GM23338 (cell line): ENCODE data around the gene VSIG4. TPM values are rescaled to one million over a fixed set of nuclear protein-coding genes. Genes with fewer than 3 reads are reported as not detected.

Experiments
- ATAC-seq: fragments of 200-7000 bp; cut with Tn5 transposase; 3 replicates; pipeline ENCODE4 v1.9.1; 2020
- DNase-seq: peaks from one replicate; pipeline ENCODE4 v3.0.0-alpha.2; 2015; ENCODE audit warnings: low spot score
- H2AFZ ChIP-seq: fragments of 200-600 bp; sonication (generic); 2 replicates; pipeline ENCODE4 v1.8.0; 2016; ENCODE audit warnings: antibody characterized with exemption, mild to moderate bottlenecking, moderate library complexity
- H3F3A ChIP-seq: fragments of 200-600 bp; sonication (generic); replicated peaks from 2 replicates; pipeline ENCODE4 v1.8.0; 2017; ENCODE audit warnings: antibody characterized with exemption, mixed run types, low read depth
- H3K27ac ChIP-seq: fragments of 200-600 bp; sonication (generic); 2 replicates; pipeline ENCODE4 v1.6.1; 2016; ENCODE audit warnings: low read depth
- H3K27me3 ChIP-seq: fragments of 200-600 bp; sonication (generic); 2 replicates; pipeline ENCODE4 v1.8.0; 2016; ENCODE audit warnings: mild to moderate bottlenecking, mixed run types, moderate library complexity; ENCODE audit not compliant: insufficient read depth
- H3K36me3 ChIP-seq: fragments of 200-600 bp; sonication (generic); 2 replicates; pipeline ENCODE4 v1.8.0; 2016; ENCODE audit warnings: mild to moderate bottlenecking; ENCODE audit not compliant: insufficient read depth
- H3K4me1 ChIP-seq: fragments of 200-600 bp; sonication (generic); 2 replicates; pipeline ENCODE4 v1.8.0; 2016; ENCODE audit warnings: mild to moderate bottlenecking, moderate library complexity; ENCODE audit not compliant: insufficient read depth
- H3K4me2 ChIP-seq: fragments of 200-600 bp; sonication (generic); 2 replicates; pipeline ENCODE4 v1.7.1; 2017; ENCODE audit warnings: mixed run types
- H3K4me3 ChIP-seq: fragments of 200-600 bp; sonication (generic); 2 replicates; pipeline ENCODE4 v1.6.1; 2016; ENCODE audit warnings: mixed run types
- H3K79me2 ChIP-seq: fragments of 200-600 bp; sonication (generic); replicated peaks from 2 replicates; pipeline ENCODE4 v1.8.0; 2017; ENCODE audit warnings: mild to moderate bottlenecking; ENCODE audit not compliant: insufficient read depth
- H3K9me2 ChIP-seq: fragments of 200-600 bp; sonication (generic); 2 replicates; pipeline ENCODE4 v1.8.0; 2017; ENCODE audit not compliant: insufficient read depth
- H4K20me1 ChIP-seq: fragments of 200-600 bp; sonication (generic); replicated peaks from 2 replicates; pipeline ENCODE4 v1.8.0; 2017; ENCODE audit warnings: mild to moderate bottlenecking; ENCODE audit not compliant: insufficient read depth
- H3K27ac Mint-ChIP-seq: 2 replicates; pipeline ENCODE4 v1.8.0; 2020; ENCODE audit warnings: inconsistent platforms, mild to moderate bottlenecking, moderate library complexity, mixed read lengths
- H3K27me3 Mint-ChIP-seq: 3 replicates; pipeline ENCODE4 v1.8.0; 2022; ENCODE audit warnings: low read depth, mild to moderate bottlenecking, moderate library complexity, mixed read lengths, inconsistent platforms; ENCODE audit not compliant: insufficient read depth, poor library complexity
- H3K36me3 Mint-ChIP-seq: 3 replicates; pipeline ENCODE4 v1.8.0; 2021; ENCODE audit warnings: low read depth, mild to moderate bottlenecking, inconsistent platforms, moderate library complexity, mixed read lengths
- H3K4me1 Mint-ChIP-seq: 3 replicates; pipeline ENCODE4 v1.8.0; 2020; ENCODE audit warnings: mild to moderate bottlenecking, inconsistent platforms, mixed read lengths
- H3K4me3 Mint-ChIP-seq: 3 replicates; pipeline ENCODE4 v1.8.0; 2021; ENCODE audit warnings: moderate library complexity, mild to moderate bottlenecking, inconsistent platforms, mixed read lengths
- H3K9me3 Mint-ChIP-seq: 3 replicates; pipeline ENCODE4 v1.8.0; 2020; ENCODE audit warnings: moderate library complexity, mild to moderate bottlenecking, inconsistent platforms, mixed read lengths
- JUNB ChIP-seq: IDR thresholded peaks from one replicate; pipeline ENCODE4 v1.6.1; 2016; ENCODE audit warnings: antibody characterized with exemption; ENCODE audit not compliant: unreplicated experiment
- NANOG ChIP-seq: IDR thresholded peaks from 2 replicates; pipeline ENCODE4 v1.6.1; 2016; ENCODE audit warnings: antibody characterized with exemption, borderline replicate concordance
- POLR2AphosphoS5 ChIP-seq: IDR thresholded peaks from 2 replicates; pipeline ENCODE4 v1.6.1; 2016; ENCODE audit warnings: antibody characterized with exemption, low read depth
- ZNF331 ChIP-seq: fragments of 250-450 bp; sonication (Bioruptor Pico); IDR thresholded peaks from 2 replicates; pipeline ENCODE4 v1.5.0; 2020; ENCODE audit warnings: low read depth, mild to moderate bottlenecking, moderate library complexity
- polyA plus RNA-seq: library from polyadenylated mRNA; unstranded; fragments of >200 nt; fragmentation: Nextera tagmentation; extraction: Ambion mirVana; gene quantifications from 2 replicates; pipeline ENCODE4 v1.2.1, GENCODE V29; 2016
- total RNA-seq: library from RNA; depleted of rRNA; stranded (reverse); fragments of >200 nt; shearing (Covaris generic); gene quantifications from 2 replicates; pipeline ENCODE4 v1.2.3, GENCODE V29; 2014
- TF ChIP-seq, protein P1 (sequence below): fragments of 250-450 bp; sonication (Bioruptor Pico); IDR thresholded peaks from 2 replicates; pipeline ENCODE4 v1.5.0; 2020; ENCODE audit warnings: mild to moderate bottlenecking, moderate library complexity
- TF ChIP-seq, protein P2 (sequence below): IDR thresholded peaks from 2 replicates; pipeline ENCODE4 v1.6.1; 2016; ENCODE audit warnings: antibody characterized with exemption

The VSIG4 gene
- total and polyA plus RNA-seq, 2 experiments from 2014 or later: not detected

DNA sequence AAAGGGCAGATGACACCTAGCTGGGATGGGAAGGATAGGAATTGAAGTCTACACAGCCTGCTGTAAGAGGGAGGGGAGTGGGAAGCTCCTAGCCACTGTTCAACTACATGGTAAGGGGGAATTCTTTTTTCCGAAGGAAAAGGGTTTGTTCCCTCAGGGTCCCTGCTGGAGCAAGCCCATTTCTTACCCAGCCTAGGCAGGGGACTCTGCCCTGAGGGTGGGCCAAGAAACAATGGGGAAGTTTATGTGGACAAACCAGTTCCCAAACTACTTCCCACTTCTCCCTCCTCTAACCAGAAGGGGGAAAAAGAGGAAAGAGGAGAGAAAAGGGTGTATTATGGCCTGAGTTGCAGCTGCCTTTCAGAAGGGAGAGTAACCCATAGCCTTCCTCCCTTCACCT is 13.5 kb upstream of the VSIG4 start (continued):
- TF ChIP-seq, protein P1, sequence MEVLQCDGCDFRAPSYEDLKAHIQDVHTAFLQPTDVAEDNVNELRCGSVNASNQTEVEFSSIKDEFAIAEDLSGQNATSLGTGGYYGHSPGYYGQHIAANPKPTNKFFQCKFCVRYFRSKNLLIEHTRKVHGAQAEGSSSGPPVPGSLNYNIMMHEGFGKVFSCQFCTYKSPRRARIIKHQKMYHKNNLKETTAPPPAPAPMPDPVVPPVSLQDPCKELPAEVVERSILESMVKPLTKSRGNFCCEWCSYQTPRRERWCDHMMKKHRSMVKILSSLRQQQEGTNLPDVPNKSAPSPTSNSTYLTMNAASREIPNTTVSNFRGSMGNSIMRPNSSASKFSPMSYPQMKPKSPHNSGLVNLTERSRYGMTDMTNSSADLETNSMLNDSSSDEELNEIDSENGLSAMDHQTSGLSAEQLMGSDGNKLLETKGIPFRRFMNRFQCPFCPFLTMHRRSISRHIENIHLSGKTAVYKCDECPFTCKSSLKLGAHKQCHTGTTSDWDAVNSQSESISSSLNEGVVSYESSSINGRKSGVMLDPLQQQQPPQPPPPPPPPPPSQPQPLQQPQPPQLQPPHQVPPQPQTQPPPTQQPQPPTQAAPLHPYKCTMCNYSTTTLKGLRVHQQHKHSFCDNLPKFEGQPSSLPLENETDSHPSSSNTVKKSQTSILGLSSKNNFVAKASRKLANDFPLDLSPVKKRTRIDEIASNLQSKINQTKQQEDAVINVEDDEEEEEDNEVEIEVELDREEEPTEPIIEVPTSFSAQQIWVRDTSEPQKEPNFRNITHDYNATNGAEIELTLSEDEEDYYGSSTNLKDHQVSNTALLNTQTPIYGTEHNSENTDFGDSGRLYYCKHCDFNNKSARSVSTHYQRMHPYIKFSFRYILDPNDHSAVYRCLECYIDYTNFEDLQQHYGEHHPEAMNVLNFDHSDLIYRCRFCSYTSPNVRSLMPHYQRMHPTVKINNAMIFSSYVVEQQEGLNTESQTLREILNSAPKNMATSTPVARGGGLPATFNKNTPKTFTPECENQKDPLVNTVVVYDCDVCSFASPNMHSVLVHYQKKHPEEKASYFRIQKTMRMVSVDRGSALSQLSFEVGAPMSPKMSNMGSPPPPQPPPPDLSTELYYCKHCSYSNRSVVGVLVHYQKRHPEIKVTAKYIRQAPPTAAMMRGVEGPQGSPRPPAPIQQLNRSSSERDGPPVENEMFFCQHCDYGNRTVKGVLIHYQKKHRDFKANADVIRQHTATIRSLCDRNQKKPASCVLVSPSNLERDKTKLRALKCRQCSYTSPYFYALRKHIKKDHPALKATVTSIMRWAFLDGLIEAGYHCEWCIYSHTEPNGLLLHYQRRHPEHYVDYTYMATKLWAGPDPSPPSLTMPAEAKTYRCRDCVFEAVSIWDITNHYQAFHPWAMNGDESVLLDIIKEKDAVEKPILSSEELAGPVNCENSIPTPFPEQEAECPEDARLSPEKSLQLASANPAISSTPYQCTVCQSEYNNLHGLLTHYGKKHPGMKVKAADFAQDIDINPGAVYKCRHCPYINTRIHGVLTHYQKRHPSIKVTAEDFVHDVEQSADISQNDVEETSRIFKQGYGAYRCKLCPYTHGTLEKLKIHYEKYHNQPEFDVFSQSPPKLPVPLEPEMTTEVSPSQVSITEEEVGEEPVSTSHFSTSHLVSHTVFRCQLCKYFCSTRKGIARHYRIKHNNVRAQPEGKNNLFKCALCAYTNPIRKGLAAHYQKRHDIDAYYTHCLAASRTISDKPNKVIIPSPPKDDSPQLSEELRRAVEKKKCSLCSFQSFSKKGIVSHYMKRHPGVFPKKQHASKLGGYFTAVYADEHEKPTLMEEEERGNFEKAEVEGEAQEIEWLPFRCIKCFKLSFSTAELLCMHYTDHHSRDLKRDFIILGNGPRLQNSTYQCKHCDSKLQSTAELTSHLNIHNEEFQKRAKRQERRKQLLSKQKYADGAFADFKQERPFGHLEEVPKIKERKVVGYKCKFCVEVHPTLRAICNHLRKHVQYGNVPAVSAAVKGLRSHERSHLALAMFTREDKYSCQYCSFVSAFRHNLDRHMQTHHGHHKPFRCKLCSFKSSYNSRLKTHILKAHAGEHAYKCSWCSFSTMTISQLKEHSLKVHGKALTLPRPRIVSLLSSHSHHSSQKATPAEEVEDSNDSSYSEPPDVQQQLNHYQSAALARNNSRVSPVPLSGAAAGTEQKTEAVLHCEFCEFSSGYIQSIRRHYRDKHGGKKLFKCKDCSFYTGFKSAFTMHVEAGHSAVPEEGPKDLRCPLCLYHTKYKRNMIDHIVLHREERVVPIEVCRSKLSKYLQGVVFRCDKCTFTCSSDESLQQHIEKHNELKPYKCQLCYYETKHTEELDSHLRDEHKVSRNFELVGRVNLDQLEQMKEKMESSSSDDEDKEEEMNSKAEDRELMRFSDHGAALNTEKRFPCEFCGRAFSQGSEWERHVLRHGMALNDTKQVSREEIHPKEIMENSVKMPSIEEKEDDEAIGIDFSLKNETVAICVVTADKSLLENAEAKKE: no peak
- TF ChIP-seq NANOG (no peak), JUNB (no peak)
- TF ChIP-seq, protein P2, sequence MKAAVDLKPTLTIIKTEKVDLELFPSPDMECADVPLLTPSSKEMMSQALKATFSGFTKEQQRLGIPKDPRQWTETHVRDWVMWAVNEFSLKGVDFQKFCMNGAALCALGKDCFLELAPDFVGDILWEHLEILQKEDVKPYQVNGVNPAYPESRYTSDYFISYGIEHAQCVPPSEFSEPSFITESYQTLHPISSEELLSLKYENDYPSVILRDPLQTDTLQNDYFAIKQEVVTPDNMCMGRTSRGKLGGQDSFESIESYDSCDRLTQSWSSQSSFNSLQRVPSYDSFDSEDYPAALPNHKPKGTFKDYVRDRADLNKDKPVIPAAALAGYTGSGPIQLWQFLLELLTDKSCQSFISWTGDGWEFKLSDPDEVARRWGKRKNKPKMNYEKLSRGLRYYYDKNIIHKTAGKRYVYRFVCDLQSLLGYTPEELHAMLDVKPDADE: no peak

DNA sequence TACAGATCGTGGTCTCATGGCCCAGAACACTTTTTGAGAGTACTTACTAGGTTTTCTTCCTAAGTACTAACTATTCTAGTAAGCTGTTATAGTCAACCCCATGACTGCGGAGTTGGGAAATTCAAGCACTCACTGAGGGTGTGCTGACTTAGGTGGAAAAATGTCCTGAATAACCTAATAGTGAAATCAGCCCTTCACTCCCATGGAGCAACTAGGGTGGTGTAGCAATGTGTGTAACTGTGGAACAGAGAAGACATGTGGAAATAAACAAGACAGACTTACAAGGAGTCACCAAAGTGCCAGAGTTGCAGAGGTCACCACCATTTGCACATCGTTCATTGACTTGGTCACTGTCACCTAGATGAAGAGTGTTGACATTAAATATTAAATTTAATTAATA is 12.1 kb upstream of the VSIG4 start:
- Histone ChIP-seq H2AFZ (no peak overlapping the region), H3K4me2 (no peak overlapping the region), H4K20me1 (no peaks in the 10 kb centered on the region), H3K27ac (no peak overlapping the region), H3K79me2 (no peaks in the 10 kb centered on the region), H3K4me1 (no peaks in the 10 kb centered on the region), H3K36me3 (no peaks in the 10 kb centered on the region), H3F3A (no peaks in the 10 kb centered on the region), H3K4me3 (no peak overlapping the region), H3K27me3 (no peaks in the 10 kb centered on the region), H3K9me2 (no peaks in the 10 kb centered on the region)
- ATAC-seq (no peak), DNase-seq (no peak)
- H3K4me1 Mint-ChIP-seq: no peaks in the 10 kb centered on the region
- H3K27ac Mint-ChIP-seq: no peak overlapping the region
- no peaks in the 10 kb centered on the region for H3K9me3 Mint-ChIP-seq
- no peaks in the 10 kb centered on the region for H3K36me3 Mint-ChIP-seq
- no peak overlapping the region for H3K4me3 Mint-ChIP-seq
- no peaks in the 10 kb centered on the region for H3K27me3 Mint-ChIP-seq
- TF ChIP-seq, protein P1: no peak
- TF ChIP-seq ZNF331 (CRISPR knock-in tag) (no peak), POLR2AphosphoS5 (no peak)
